Osteocyte (in vitro differentiated cells): ENCODE data around the gene FBP2. TPM values are rescaled to one million over a fixed set of nuclear protein-coding genes. Genes with fewer than 3 reads are reported as not detected.

Experiments used
- DNase-seq: peaks from one replicate; pipeline ENCODE4 v3.0.0; 2021; ENCODE audit warnings: mixed read lengths; ENCODE audit not compliant: unreplicated experiment; ENCODE audit errors: extremely low spot score
- H3K27ac Mint-ChIP-seq: one replicate; pipeline ENCODE4 v1.8.0; 2021; ENCODE audit warnings: mild to moderate bottlenecking, mixed read lengths; ENCODE audit not compliant: unreplicated experiment
- H3K27me3 Mint-ChIP-seq: one replicate; pipeline ENCODE4 v1.8.0; 2021; ENCODE audit warnings: mixed read lengths; ENCODE audit not compliant: unreplicated experiment
- H3K36me3 Mint-ChIP-seq: one replicate; pipeline ENCODE4 v1.8.0; 2021; ENCODE audit warnings: mixed read lengths; ENCODE audit not compliant: unreplicated experiment
- H3K4me1 Mint-ChIP-seq: one replicate; pipeline ENCODE4 v1.8.0; 2021; ENCODE audit warnings: mixed read lengths; ENCODE audit not compliant: unreplicated experiment
- H3K4me3 Mint-ChIP-seq: one replicate; pipeline ENCODE4 v1.8.0; 2021; ENCODE audit warnings: mild to moderate bottlenecking, moderate library complexity, mixed read lengths; ENCODE audit not compliant: unreplicated experiment
- H3K9me3 Mint-ChIP-seq: one replicate; pipeline ENCODE4 v1.8.0; 2021; ENCODE audit warnings: mixed read lengths; ENCODE audit not compliant: unreplicated experiment
- total RNA-seq: library from RNA; stranded (reverse); gene quantifications from 2 replicates; pipeline ENCODE4 v1.2.1, GENCODE V29; 2021
- TF ChIP-seq, protein P1 (sequence below): fragments of 200-600 bp; sonication (generic); IDR thresholded peaks from 2 replicates; pipeline ENCODE4 v1.5.0; 2021; ENCODE audit warnings: antibody characterized with exemption, mild to moderate bottlenecking, moderate library complexity

Gene FBP2
- total RNA-seq, 1 donor from 2014 or later, result not detected

DNA sequence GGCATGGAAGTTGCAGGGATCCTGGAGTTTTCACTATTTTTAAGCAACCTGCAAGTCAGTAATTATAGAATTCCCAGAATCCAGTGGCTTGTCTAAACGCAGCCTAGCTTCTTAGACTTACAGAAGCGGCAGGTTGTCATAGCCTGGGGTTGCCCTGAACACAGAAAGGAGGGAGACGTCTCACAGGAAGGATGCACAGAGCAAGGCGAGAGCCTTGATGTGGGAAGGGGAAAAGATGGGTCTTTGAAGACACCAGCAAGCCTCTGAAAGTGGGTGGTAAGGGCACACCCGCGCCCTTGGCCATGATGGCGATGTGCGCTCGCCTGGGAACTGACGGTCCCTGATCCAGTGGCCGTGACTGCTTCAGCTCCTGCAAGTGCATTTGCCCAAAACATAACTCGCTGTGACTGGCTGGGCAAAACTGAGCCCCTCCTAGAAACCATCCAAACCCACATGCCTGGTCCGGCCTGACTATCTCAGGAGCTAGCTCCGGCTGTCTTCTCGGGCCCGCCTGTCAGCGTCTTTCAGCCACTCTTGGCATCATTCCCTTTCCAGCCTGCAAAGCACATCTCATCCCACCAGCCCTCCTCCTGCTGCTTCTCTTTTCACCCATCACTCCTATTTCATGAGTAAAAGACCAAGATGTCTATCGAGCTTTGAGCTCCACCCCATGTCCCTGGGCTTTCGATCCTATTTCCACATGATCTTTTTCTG, 28.6 kb upstream of the FBP2 start:
- TF ChIP-seq, protein P1, sequence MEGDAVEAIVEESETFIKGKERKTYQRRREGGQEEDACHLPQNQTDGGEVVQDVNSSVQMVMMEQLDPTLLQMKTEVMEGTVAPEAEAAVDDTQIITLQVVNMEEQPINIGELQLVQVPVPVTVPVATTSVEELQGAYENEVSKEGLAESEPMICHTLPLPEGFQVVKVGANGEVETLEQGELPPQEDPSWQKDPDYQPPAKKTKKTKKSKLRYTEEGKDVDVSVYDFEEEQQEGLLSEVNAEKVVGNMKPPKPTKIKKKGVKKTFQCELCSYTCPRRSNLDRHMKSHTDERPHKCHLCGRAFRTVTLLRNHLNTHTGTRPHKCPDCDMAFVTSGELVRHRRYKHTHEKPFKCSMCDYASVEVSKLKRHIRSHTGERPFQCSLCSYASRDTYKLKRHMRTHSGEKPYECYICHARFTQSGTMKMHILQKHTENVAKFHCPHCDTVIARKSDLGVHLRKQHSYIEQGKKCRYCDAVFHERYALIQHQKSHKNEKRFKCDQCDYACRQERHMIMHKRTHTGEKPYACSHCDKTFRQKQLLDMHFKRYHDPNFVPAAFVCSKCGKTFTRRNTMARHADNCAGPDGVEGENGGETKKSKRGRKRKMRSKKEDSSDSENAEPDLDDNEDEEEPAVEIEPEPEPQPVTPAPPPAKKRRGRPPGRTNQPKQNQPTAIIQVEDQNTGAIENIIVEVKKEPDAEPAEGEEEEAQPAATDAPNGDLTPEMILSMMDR, result no peak
- Mint-ChIP-seq H3K27ac (no peak overlapping the region), H3K36me3 (no peaks in the 10 kb centered on the region), H3K27me3 (no peaks in the 10 kb centered on the region), H3K4me1 (peaks cover 19% of the 10 kb centered on the region), H3K4me3 (no peak overlapping the region), H3K9me3 (no peaks in the 10 kb centered on the region)
- DNase-seq, result no peak

DNA sequence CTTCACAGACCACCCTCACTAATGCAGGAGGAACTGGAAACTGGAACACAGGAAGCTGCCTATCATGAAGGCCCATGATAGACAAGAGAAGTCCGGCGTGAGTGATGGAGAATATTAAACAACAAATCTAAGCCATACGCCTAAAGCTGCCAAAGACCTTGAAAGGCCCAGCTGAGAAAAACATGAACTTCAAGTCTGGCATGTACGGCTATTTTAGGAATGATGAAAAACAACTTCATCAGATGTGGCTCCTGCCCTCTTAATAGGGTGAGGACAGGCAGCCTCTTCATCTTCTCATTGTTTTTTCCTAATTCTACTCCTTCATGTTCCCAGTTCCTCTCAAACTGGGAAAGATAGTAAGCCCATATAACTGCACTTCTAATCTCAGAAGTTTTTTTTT, 25.4 kb upstream of the FBP2 start:
- no peak overlapping the region for H3K27ac Mint-ChIP-seq

DNA sequence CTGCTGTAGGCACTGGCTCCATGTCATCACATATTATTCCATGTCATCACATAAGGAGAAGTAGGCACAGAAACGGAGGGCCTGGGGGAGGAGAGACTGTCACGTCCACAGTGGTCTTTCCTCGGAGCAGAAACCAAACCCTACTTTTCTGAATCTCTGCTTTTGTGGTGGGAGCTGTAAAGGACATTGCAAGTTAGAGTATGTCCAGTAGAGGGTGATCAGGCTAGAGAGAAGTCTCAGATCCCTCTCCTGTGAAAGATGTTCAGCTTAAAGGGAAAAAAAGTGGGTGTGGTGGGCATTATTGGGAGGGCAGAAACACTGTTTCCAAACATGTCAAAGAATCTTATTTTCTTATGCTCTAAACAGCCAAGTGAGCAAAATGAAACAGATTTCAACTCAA, 19.4 kb upstream of the FBP2 start:
- H3K27me3 Mint-ChIP-seq, result peaks cover 20% of the 10 kb centered on the region
- H3K9me3 Mint-ChIP-seq, result no peaks in the 10 kb centered on the region
- H3K4me1 Mint-ChIP-seq, result no peaks in the 10 kb centered on the region
- no peak overlapping the region for H3K27ac Mint-ChIP-seq
- no peak overlapping the region for H3K4me3 Mint-ChIP-seq
- no peak for DNase-seq
- TF ChIP-seq, protein P1, result no peak
- no peaks in the 10 kb centered on the region for H3K36me3 Mint-ChIP-seq

More for the DNA sequence above, 25.4 kb upstream of the FBP2 start:
- Mint-ChIP-seq H3K4me3 (no peak overlapping the region), H3K4me1 (peaks cover 10% of the 10 kb centered on the region), H3K9me3 (no peaks in the 10 kb centered on the region), H3K36me3 (no peaks in the 10 kb centered on the region), H3K27me3 (peaks cover 2% of the 10 kb centered on the region)
- TF ChIP-seq, protein P1, result no peak
- DNase-seq, result no peak

DNA sequence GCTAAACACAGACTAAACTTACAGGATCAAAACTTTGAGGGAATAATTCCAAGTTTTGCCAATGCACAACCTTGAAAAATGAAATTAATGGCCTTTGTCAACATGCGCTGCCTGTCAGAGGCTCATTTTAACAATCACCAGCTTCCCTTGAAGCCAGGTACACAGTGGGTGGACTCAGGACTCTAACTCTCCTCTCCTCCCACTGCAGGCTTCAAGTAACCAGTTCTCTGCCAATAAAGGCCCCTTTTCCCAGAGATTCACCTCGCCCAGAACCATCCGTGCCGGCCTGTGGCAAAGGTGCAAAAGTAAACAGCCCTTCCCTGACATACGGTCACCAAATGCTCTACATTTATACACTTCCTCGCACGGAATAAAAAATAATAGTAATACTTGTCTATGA, 18.4 kb upstream of the FBP2 start:
- DNase-seq, result no peak
- no peak overlapping the region for H3K27ac Mint-ChIP-seq
- TF ChIP-seq, protein P1, result no peak

DNA sequence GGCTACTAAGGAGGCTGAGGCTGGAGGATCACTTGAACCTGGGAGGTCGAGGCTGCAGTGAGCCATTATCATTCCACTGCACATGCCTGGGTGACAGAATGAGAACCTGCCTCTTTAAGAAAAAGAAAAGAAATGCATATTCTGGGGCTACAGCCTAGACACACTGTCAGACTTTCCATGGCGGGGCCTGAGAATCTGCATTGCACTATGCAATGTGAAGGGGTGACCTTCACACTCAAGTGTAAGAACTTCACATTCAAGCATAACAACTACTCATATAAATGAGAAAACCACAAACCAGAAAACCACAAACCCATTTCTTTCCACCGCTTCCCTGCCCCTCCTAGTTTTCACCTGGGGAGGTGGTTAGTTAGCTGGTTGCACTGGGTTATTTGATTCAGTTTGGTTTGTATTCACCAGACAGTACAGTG, 18.0 kb upstream of the FBP2 start:
- H3K27me3 Mint-ChIP-seq, result peaks cover 29% of the 10 kb centered on the region
- H3K9me3 Mint-ChIP-seq, result no peaks in the 10 kb centered on the region
- no peaks in the 10 kb centered on the region for H3K4me1 Mint-ChIP-seq
- DNase-seq, result no peak
- H3K36me3 Mint-ChIP-seq, result no peaks in the 10 kb centered on the region
- H3K4me3 Mint-ChIP-seq, result no peak overlapping the region
- H3K27ac Mint-ChIP-seq, result no peak overlapping the region
- TF ChIP-seq, protein P1, result no peak

More for the DNA sequence above, 18.4 kb upstream of the FBP2 start:
- peaks cover 27% of the 10 kb centered on the region for H3K27me3 Mint-ChIP-seq
- H3K4me1 Mint-ChIP-seq, result no peaks in the 10 kb centered on the region
- H3K4me3 Mint-ChIP-seq, result no peak overlapping the region
- no peaks in the 10 kb centered on the region for H3K36me3 Mint-ChIP-seq
- no peaks in the 10 kb centered on the region for H3K9me3 Mint-ChIP-seq
